H1 (cell line): ENCODE measurements around the gene PPFIBP2. TPM values are rescaled to one million over a fixed set of nuclear protein-coding genes. Genes with fewer than 3 reads are reported as not detected.

Source experiments
- CHD7 ChIP-seq: fragments of 300-600 bp; sonication (generic); IDR thresholded peaks from 2 replicates; pipeline ENCODE4 v1.7.1; 2012; ENCODE audit warnings: low read length, moderate library complexity, mild to moderate bottlenecking, inconsistent platforms; ENCODE audit not compliant: insufficient replicate concordance
- GABPA ChIP-seq: IDR thresholded peaks from 2 replicates; pipeline ENCODE4 v1.6.1; 2011; ENCODE audit warnings: mild to moderate bottlenecking, low read length, moderate library complexity, borderline replicate concordance; ENCODE audit not compliant: insufficient read depth
- SIX5 ChIP-seq: IDR thresholded peaks from 2 replicates; pipeline ENCODE4 v1.6.1; 2011; ENCODE audit warnings: mild to moderate bottlenecking, low read depth, low read length
- polyA plus RNA-seq, 7 experiments: library from polyadenylated mRNA; depleted of rRNA in 3 of 7; stranded (reverse) in 5 of 7; unstranded in 2 of 7; fragments of >200 nt in 5 of 7; fragments of 200-250 nt in 2 of 7; gene quantifications; 1 replicate in 5 of 7; 2 replicates in 1 of 7; 4 replicates in 1 of 7; pipeline versions ENCODE4 v1.2.1 to v1.2.3, GENCODE V29; 2011 to 2013; ENCODE audit warnings: missing spikeins in 2 of 7, mixed read lengths in 2 of 7
- total RNA-seq: library from RNA; stranded (reverse); fragmentation: NEBNext Ultra II Directional; extraction: Animal tissue kit (Norgen Biotek cat#: 25700); gene quantifications from 2 replicates; pipeline ENCODE4 v1.2.1, GENCODE V29; 2021

Gene PPFIBP2
- total and polyA plus RNA-seq, 2 of the 8 experiments (the other 6 are each of a cell fraction or from before 2014, with no cell fraction given) = 5.5 to 9.8 TPM

DNA sequence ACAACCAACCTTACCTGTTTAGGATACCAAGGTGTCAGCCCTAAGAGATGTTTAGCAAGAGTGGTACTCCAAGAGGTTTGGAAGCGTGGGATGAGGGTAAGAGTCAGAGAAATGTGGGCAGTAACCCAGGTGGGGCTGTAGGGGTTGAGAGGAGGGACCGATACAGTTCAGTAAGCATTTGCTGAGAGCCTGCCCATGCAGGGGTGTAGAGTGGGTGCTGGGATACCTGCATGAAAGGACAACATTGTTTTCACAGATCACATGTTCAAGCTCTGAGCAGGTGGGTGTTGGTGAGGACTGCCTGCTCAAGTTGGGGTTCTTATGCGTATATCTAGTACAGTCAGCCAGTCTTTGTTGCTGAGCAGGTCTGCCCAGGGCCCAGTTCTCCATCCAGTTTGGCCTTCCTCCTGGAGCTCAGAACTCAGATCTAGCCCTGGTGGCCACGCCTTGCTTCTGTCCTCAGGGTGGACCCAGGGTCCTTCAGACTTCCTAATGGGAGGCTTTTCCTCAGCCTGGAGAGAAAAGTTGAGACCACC, 14.8 kb downstream of the PPFIBP2 start (continued):
- TF ChIP-seq CHD7 = no peak
- TF ChIP-seq GABPA = no peak
- no peak for TF ChIP-seq SIX5
